GM23248 (cell line): ENCODE measurements around the gene WNT9A.
"Not testable (repeated sequence)": the region's sequence is repeated elsewhere in the genome, so short reads cannot be mapped to it uniquely, and the experiment has no call there.

Experiments
- EZH2 ChIP-seq: fragments of 200-600 bp; sonication (generic); IDR thresholded peaks from 2 replicates; pipeline ENCODE4 v1.6.1; 2018; ENCODE audit warnings: antibody characterized with exemption, mild to moderate bottlenecking; ENCODE audit not compliant: insufficient read depth, poor library complexity, severe bottlenecking
- EZH2phosphoT487 ChIP-seq: fragments of 200-600 bp; sonication (generic); IDR thresholded peaks from 2 replicates; pipeline ENCODE4 v1.6.1; 2018; ENCODE audit warnings: antibody characterized with exemption, moderate library complexity, mild to moderate bottlenecking, low read depth; ENCODE audit not compliant: insufficient read depth

GRCh38 chr1:227966733-227967132 lies 19.0 kb upstream of the WNT9A start:
- TF ChIP-seq EZH2phosphoT487, EZH2: not testable (repeated sequence)
